GOT3 (cell line): ENCODE data around the gene PCID2.

Source experiments
- DNase-seq: peaks from one replicate; lab custom pipeline; 2025; ENCODE audit warnings: mixed read lengths; lab: John Stamatoyannopoulos, UW

The PCID2 gene

GRCh38 chr13:113219256-113219940, 10.9 kb upstream of the PCID2 start:
- DNase-seq: no peak

GRCh38 chr13:113218586-113218985, 10.1 kb upstream of the PCID2 start:
- no peak for DNase-seq

GRCh38 chr13:113216254-113217048, 8.0 kb upstream of the PCID2 start:
- peak; percentile 24 for DNase-seq

GRCh38 chr13:113211774-113212173, 3.3 kb upstream of the PCID2 start:
- no peak for DNase-seq

GRCh38 chr13:113210833-113211232, 2.4 kb upstream of the PCID2 start:
- no peak for DNase-seq

GRCh38 chr13:113209759-113210421, 1.4 kb upstream of the PCID2 start:
- DNase-seq: no peak

- DNase-seq: no peak
Observed at GRCh38 chr13:113209336-113209758, 878 bp upstream of the PCID2 start, which contains the start of gene CUL4A. TSS of gene CUL4A (plus strand) at chr13:113209613. CDS start at chr13:113209628, 15 bp downstream.

GRCh38 chr13:113207890-113208420, 514 bp downstream of the PCID2 start:
- no peak for DNase-seq

- no peak for DNase-seq
Observed at GRCh38 chr13:113207460-113207859, 1.0 kb downstream of the PCID2 start.

GRCh38 chr13:113205428-113205931, 3.0 kb downstream of the PCID2 start:
- DNase-seq: no peak

GRCh38 chr13:113204378-113204734, 4.1 kb downstream of the PCID2 start:
- no peak for DNase-seq

- no peak for DNase-seq
Observed at GRCh38 chr13:113203507-113204377, 4.7 kb downstream of the PCID2 start.

- DNase-seq: no peak
Observed at GRCh38 chr13:113202912-113203311, 5.6 kb downstream of the PCID2 start.

GRCh38 chr13:113201815-113202214, 6.7 kb downstream of the PCID2 start:
- DNase-seq: no peak

GRCh38 chr13:113196970-113197737, 11.3 kb downstream of the PCID2 start:
- DNase-seq: no peak

GRCh38 chr13:113195360-113195759, 13.1 kb downstream of the PCID2 start:
- no peak for DNase-seq

- DNase-seq: no peak
Observed at GRCh38 chr13:113192902-113193301, 15.6 kb downstream of the PCID2 start.

GRCh38 chr13:113192279-113192678, 16.2 kb downstream of the PCID2 start:
- DNase-seq: no peak

- DNase-seq: no peak
Observed at GRCh38 chr13:113190181-113190580, 18.3 kb downstream of the PCID2 start.

- no peak for DNase-seq
Observed at GRCh38 chr13:113187883-113188665, 20.4 kb downstream of the PCID2 start.
